K562 (cell line): Measurements from ENCODE around the gene VWA8. TPM values are rescaled to one million over a fixed set of nuclear protein-coding genes. Genes with fewer than 3 reads are reported as not detected.

Experiments
- HNRNPUL1 ChIP-seq: fragments of 200-400 bp; formaldehyde crosslinking; IDR thresholded peaks from 2 replicates; pipeline ENCODE4 v1.6.1; 2017; ENCODE audit warnings: low read length
- KAT7 ChIP-seq: sonication (generic); formaldehyde crosslinking; IDR thresholded peaks from 2 replicates; pipeline ENCODE4 v1.8.0; 2022; ENCODE audit warnings: missing genetic modification reagents, mild to moderate bottlenecking, borderline replicate concordance
- SAFB2 ChIP-seq: fragments of 200-400 bp; formaldehyde crosslinking; IDR thresholded peaks from 2 replicates; pipeline ENCODE4 v1.6.1; 2018; ENCODE audit warnings: borderline replicate concordance, low read length, low read depth, moderate library complexity; ENCODE audit not compliant: severe bottlenecking
- SOX6 ChIP-seq: fragments of 450-650 bp; IDR thresholded peaks from 2 replicates; pipeline ENCODE4 v1.6.1; 2014; ENCODE audit warnings: mild to moderate bottlenecking
- SREBF2 ChIP-seq: sonication (generic); formaldehyde crosslinking; IDR thresholded peaks from 2 replicates; pipeline ENCODE4 v1.4.0; 2020; ENCODE audit warnings: mild to moderate bottlenecking, missing genetic modification reagents
- TCF7 ChIP-seq: sonication (generic); IDR thresholded peaks from 2 replicates; pipeline ENCODE4 v1.6.1; 2016; ENCODE audit warnings: antibody characterized with exemption, borderline replicate concordance
- ZFP1 ChIP-seq: fragments of 450-650 bp; formaldehyde crosslinking; IDR thresholded peaks from 2 replicates; pipeline ENCODE4 v1.4.0; 2020; ENCODE audit warnings: mild to moderate bottlenecking, mixed read lengths
- ZNF121 ChIP-seq: sonication (generic); formaldehyde crosslinking; conservative IDR thresholded peaks from 2 replicates; pipeline ENCODE4 v1.8.0; 2022; ENCODE audit warnings: missing genetic modification reagents
- ZNF134 ChIP-seq: fragments of 250-450 bp; sonication (Bioruptor Pico); conservative IDR thresholded peaks from 2 replicates; pipeline ENCODE4 v1.4.0; 2020
- ZNF184 ChIP-seq: sonication (generic); formaldehyde crosslinking; IDR thresholded peaks from 2 replicates; pipeline ENCODE4 v1.5.0; 2020; ENCODE audit warnings: missing genetic modification reagents
- ZNF232 ChIP-seq: sonication (generic); formaldehyde crosslinking; IDR thresholded peaks from 2 replicates; pipeline ENCODE4 v1.8.0; 2022; ENCODE audit warnings: mild to moderate bottlenecking, missing genetic modification reagents
- ZNF24 ChIP-seq: fragments of 450-650 bp; IDR thresholded peaks from 2 replicates; pipeline ENCODE4 v1.6.1; 2016
- ZNF589 ChIP-seq: fragments of 200-800 bp; sonication (Bioruptor generic); IDR thresholded peaks from 2 replicates; pipeline ENCODE4 v1.6.1; 2016; ENCODE audit warnings: low read depth, missing genetic modification characterization, missing compliant biosample characterization
- ZNF77 ChIP-seq: fragments of 250-450 bp; sonication (Bioruptor Pico); IDR thresholded peaks from 2 replicates; pipeline ENCODE4 v1.5.0; 2020
- microRNA-seq: library from miRNA; unstranded; fragments of <30 nt; microRNA quantifications from one replicate; pipeline ENCODE4, GENCODE V29; 2018; ENCODE audit warnings: borderline microRNAs expressed
- polyA plus RNA-seq, 8 experiments: library from polyadenylated mRNA; depleted of rRNA in 4 of 8; stranded (reverse) in 5 of 8; unstranded in 3 of 8; fragments of >200 nt; fragmentation: Nextera tagmentation in 2 of 8; fragmentation: Illumina TruSeq in 1 of 8; extraction: Ambion mirVana in 2 of 8; extraction: Trizol in 1 of 8; gene quantifications; 2 replicates each; pipeline versions ENCODE4 v1.2.1 to v1.2.3, GENCODE V29; 2011 to 2014; ENCODE audit warnings: inconsistent platforms in 1 of 8, missing spikeins in 1 of 8
- small RNA-seq: library from RNA; depleted of rRNA; stranded (forward); fragments of <200 nt; gene quantifications from one replicate; pipeline ENCODE3, GENCODE V24; 2014
- total RNA-seq, 7 experiments: library from RNA; depleted of rRNA in 6 of 7; stranded (reverse); fragments of >200 nt in 6 of 7; fragmentation: Illumina TruSeq in 2 of 7; extraction: Trizol in 2 of 7; gene quantifications; 2 replicates each; pipeline versions ENCODE4 v1.2.1 to v1.2.3, GENCODE V29; 2011 to 2021; ENCODE audit warnings: low replicate concordance in 1 of 7
- TF ChIP-seq, protein P1 (sequence below): fragments of 250-450 bp; sonication (Bioruptor Pico); IDR thresholded peaks from 2 replicates; pipeline ENCODE4 v1.5.1; 2021; ENCODE audit warnings: mild to moderate bottlenecking
- TF ChIP-seq, protein P2 (sequence below): sonication (generic); formaldehyde crosslinking; IDR thresholded peaks from 2 replicates; pipeline ENCODE4 v1.8.1; 2023; ENCODE audit warnings: mild to moderate bottlenecking, missing genetic modification reagents

VWA8 gene
- total and polyA plus RNA-seq, 9 of the 15 experiments (the other 6 are each of a cell fraction or from before 2014, with no cell fraction given): 2.1 to 18.5 (median 13.3) TPM

DNA sequence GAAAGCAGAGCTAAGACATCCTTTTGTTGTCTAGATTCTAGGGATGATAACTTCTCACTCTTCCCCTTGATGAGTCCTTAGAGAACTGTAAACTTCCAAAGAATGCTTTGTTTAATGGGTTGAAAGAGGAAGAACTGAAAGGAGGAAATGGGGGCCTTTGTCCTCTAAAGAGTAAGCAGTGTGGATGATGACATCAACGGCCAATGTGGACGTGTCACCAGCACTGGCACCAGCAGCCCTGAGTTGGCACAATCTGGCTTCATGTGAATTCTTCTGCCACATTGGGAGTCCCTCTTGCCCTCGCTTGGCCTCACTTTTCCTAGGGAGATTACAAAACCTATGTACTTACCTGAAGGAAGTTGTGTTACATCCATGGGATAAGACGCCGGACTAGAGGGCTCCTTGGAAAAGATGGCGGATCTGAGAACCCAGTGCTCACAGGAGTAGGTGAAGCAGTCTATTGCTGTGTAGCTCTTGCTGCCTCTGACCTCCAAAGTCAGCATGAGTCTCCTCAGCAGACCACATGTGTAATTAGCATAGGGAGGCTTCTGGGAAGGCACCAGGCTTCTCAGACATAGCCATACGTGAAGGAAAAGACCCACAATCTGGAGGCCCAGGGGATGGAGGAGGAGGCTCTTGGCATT lies 440.8 kb downstream of the VWA8 start (continued):
- no peak for TF ChIP-seq KAT7
- TF ChIP-seq ZNF121 (CRISPR knock-in tag): no peak
- 0 out of 2 replicates have a peak, but pooled peaks have one; percentile 43 for TF ChIP-seq ZNF589 (CRISPR knock-in tag)
- no peak for TF ChIP-seq SAFB2
- TF ChIP-seq TCF7: no peak
- no peak for TF ChIP-seq ZNF232 (CRISPR knock-in tag)
- TF ChIP-seq, protein P1, sequence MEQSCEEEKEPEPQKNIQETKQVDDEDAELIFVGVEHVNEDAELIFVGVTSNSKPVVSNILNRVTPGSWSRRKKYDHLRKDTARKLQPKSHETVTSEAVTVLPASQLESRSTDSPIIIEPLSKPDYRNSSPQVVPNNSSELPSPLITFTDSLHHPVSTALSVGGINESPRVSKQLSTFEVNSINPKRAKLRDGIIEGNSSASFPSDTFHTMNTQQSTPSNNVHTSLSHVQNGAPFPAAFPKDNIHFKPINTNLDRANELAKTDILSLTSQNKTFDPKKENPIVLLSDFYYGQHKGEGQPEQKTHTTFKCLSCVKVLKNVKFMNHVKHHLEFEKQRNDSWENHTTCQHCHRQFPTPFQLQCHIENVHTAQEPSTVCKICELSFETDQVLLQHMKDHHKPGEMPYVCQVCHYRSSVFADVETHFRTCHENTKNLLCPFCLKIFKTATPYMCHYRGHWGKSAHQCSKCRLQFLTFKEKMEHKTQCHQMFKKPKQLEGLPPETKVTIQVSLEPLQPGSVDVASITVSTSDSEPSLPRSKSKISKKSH (CRISPR knock-in tag): no peak
- TF ChIP-seq HNRNPUL1: no peak
- TF ChIP-seq ZNF184 (CRISPR knock-in tag): no peak
- TF ChIP-seq ZNF77 (CRISPR knock-in tag): no peak
- TF ChIP-seq, protein P2, sequence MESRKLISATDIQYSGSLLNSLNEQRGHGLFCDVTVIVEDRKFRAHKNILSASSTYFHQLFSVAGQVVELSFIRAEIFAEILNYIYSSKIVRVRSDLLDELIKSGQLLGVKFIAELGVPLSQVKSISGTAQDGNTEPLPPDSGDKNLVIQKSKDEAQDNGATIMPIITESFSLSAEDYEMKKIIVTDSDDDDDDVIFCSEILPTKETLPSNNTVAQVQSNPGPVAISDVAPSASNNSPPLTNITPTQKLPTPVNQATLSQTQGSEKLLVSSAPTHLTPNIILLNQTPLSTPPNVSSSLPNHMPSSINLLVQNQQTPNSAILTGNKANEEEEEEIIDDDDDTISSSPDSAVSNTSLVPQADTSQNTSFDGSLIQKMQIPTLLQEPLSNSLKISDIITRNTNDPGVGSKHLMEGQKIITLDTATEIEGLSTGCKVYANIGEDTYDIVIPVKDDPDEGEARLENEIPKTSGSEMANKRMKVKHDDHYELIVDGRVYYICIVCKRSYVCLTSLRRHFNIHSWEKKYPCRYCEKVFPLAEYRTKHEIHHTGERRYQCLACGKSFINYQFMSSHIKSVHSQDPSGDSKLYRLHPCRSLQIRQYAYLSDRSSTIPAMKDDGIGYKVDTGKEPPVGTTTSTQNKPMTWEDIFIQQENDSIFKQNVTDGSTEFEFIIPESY: no peak
- no peak for TF ChIP-seq ZNF134 (CRISPR knock-in tag)
- TF ChIP-seq ZNF24: no peak
- TF ChIP-seq SREBF2 (CRISPR knock-in tag): no peak
- TF ChIP-seq ZFP1 (CRISPR knock-in tag): no peak
- TF ChIP-seq SOX6: peak; percentile 51; the same call in 1 of the 2 replicates

Small RNA genes lying within 50 kb of the gene (microRNA-seq; reads per million reads assigned to microRNA genes)
- not detected for gene MIR5006

Small RNA genes lying within 50 kb of the gene (small RNA-seq; reads per million reads assigned to genes)
- gene RN7SL515P (not detected), gene RNU6-74P (not detected), gene RPS28P8 (not detected)

Other genes with a start within 250 kb of the VWA8 start
- 2.0 TPM in 2 replicates for gene DGKH, start 87.5 kb upstream of the VWA8 start, total RNA-seq (2014; rRNA removed)
- gene DGKH, start 87.5 kb upstream of the VWA8 start, total RNA-seq (2014; rRNA removed; fragmentation: Illumina TruSeq; extraction: Trizol): 4.4 and 5.7 TPM in 2 replicates
- gene DGKH, start 87.5 kb upstream of the VWA8 start, total RNA-seq (2015; rRNA removed; fragmentation: Illumina TruSeq; extraction: Trizol): 3.3 and 3.5 TPM in 2 replicates
- 3.9 and 4.1 TPM in 2 replicates for gene DGKH, start 87.5 kb upstream of the VWA8 start, total RNA-seq (2021)
- gene DGKH, start 87.5 kb upstream of the VWA8 start, polyA plus RNA-seq (2011; rRNA removed): 2.7 and 3.1 TPM in 2 replicates
- gene DGKH, start 87.5 kb upstream of the VWA8 start, polyA plus RNA-seq (2014; fragmentation: Illumina TruSeq; extraction: Trizol): 2.5 and 3.6 TPM in 2 replicates
- gene DGKH, start 87.5 kb upstream of the VWA8 start, polyA plus RNA-seq (2014; fragmentation: Nextera tagmentation; extraction: Ambion mirVana): under 1 TPM; 0.38 to 0.77 TPM
- gene DGKH, start 87.5 kb upstream of the VWA8 start, polyA plus RNA-seq (2014; rRNA removed): 1.5 and 1.6 TPM in 2 replicates